8988T (cell line): ENCODE data around the gene HES4.
A peak's percentile ranks its signal among the peaks of the same experiment; 100 is the strongest.
"Not testable (repeated sequence)": the region's sequence is repeated elsewhere in the genome, so short reads cannot be mapped to it uniquely, and the experiment has no call there.

Experiments
- DNase-seq: peaks from one replicate; pipeline ENCODE4 v3.0.0; 2011

HES4 gene

DNA sequence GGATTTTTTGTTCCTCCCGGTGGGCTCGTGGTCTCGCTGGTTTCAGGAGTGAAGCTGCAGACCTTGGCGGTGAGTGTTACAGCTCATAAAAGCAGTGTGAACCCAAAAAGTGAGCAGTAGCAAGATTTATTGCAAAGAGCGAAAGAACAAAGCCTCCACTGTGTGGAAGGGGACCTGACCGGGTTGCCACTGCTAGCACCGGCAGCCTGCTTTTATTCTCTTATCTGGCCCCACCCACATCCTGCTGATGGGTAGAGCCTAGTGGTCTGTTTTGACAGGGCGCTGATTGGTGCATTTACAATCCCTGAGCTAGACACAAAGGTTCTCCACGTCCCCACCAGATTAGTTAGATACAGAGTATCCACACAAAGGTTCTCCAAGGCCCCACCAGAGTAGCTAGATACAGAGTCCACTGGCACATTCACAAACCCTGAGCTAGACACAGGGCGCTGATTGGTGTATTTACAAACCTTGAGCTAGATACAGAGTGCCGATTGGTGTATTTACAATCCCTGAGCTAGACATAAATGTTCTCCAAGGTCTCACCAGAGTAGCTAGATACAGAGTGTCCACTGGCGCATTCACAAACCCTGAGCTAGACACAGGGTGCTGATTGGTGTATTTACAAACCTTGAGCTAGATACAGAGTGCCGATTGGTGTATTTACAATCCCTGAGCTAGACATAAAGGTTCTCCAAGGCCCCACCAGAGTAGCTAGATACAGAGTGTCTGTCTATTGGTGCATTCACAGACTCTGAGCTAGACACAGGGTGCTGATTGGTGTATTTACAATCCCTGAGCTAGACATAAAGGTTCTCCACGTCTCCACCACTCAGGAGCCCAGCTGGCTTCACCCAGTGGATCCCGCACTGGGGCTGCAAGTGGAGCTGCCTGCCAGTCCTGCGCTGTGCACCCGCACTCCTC is 17.8 kb upstream of the HES4 start:
- DNase-seq: not testable (repeated sequence)

DNA sequence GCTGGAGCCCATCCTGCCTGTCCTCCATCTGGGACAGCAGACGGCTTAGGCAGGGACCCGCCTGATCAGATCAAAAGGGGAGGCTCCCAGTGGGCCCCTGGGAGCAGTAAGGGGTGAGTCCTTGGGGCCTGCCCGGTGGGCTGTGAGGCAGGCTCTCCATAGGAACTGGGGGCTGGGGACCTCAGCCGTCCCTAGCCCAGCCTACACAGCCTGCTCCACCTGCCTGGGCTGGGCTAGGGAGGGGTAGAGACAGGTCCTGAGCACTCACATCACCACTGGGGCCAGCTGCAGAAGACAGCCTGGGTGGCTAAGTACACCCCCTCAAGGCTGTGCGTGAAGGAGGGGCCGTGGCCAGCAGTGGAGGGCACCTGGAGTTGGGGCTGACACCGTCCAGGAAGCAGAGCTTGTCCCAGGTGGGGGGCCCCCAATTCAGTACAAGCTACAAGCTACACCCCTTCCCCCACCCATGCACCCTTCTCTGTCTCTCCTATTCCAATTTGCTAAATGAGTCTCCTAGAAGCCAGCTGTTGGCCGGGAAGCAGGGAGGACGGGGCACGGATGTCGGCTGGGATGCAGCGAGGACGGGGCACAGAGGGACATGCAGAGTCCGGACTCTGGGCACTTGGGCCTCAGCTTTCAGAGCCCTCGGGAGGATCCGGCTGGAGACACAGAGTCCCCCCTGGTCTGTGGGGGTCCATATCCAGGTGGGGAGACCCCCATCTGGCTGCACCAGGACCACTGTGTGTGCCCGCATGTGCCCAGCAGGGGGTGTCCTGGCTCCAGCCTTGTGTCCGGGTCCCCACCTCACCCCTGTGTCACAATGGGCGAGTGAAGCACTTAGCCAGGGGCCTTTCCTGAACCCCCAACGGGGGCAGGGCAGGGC is 15.1 kb upstream of the HES4 start:
- no peak for DNase-seq

DNA sequence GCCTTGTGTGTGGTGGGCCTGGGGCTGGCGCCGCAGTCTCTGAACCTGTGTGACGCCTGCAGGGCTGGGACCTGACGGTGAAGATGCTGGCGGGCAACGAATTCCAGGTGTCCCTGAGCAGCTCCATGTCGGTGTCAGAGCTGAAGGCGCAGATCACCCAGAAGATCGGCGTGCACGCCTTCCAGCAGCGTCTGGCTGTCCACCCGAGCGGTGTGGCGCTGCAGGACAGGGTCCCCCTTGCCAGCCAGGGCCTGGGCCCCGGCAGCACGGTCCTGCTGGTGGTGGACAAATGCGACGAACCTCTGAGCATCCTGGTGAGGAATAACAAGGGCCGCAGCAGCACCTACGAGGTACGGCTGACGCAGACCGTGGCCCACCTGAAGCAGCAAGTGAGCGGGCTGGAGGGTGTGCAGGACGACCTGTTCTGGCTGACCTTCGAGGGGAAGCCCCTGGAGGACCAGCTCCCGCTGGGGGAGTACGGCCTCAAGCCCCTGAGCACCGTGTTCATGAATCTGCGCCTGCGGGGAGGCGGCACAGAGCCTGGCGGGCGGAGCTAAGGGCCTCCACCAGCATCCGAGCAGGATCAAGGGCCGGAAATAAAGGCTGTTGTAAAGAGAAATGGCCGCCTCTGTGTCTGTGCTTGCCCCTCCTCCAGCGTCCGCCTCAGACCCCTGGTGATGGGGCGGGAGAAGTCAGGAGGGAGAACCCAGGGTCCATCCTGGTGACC is 14.2 kb upstream of the HES4 start:
- no peak for DNase-seq

DNA sequence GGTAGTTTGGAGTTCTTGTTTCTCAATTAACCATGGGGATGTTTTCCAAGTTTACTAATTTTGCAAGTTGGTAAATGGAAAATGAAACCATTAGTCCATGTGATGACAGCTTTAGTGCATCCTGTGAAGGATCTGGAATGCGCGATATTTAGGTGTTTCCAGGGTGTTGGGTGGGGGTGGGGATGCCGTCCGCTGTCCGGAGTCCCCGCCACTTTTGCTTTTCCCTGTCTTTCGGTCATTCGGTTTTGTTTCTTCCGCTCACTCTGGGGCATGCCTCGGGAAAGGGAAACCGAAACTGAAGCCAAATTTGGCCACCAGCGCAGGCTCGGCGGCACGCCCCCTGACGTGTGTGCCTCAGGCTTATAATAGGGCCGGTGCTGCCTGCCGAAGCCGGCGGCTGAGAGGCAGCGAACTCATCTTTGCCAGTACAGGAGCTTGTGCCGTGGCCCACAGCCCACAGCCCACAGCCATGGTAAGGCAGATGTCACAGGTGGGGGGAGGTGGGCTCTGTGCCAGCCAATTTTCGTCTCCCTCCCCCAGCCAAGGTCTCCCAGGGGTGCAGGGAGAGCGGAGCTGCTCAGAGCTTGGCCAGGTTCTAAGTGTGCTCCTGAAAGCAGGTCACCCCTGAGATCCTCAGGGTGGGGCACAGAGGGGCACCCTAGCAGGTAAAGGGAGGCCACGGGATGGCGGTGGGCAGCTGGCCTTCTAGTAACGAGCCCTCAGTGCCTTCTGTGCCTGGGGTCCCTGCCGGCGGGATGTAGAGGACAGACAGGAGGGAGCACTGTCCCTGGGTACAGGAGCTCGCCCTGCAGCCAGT is 13.4 kb upstream of the HES4 start, which contains the start of gene ISG15:
Gene ISG15 (plus strand): TSS at position 393 of the 817 bp plus-strand sequence. CDS start 77 bp downstream, at position 470.
- no peak for DNase-seq

DNA sequence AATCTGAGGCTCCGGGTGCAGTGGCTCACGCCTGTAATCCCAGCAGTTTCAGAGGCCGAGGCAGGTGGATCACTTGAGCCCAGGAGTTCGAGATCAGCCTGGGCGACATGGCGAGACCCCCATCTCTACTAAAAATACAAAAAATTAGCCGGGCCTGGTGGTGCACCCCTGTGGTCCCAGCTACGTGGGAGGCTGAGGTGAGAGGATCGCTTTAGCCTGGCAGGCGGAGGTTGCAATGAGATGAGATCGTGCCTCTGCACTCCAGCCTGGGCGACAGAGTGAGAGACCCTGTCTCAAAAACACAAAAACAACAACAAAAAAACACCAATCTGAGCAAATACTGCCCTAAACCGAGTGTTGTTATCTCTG is 12.8 kb upstream of the HES4 start:
- not testable (repeated sequence) for DNase-seq

DNA sequence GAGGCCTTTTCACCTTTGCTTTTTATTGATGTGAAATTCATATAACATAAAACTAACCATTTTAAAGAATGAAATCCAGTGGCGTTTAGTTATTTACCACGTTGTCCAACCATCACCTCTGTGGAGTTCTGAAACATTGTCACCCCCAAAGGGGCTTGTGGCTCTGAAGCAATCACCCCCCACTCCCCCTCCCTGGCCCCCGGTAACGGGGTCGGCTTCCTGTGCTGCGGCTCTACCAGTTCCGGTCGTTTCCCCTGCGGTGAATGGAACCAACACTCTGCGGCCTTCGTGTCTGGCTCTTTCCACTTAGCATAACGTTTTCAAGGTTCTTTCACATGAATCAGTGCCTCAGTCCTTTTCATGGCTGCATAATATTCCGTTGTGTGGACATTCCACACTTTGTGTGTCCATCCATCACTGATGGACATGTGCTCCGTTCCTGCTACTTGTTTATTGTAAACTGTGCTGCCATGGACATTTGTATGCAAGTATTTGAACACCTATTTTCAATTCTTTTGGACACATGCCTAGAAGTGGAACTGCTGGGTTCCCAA is 11.6 kb upstream of the HES4 start:
- no peak for DNase-seq

GRCh38 chr1:1010131-1010530 is 10.2 kb upstream of the HES4 start:
- not testable (repeated sequence) for DNase-seq

- no peak for DNase-seq
These were observed 6.6 kb upstream of the HES4 start for GRCh38 chr1:1006305-1007159.

- DNase-seq: no peak
These were observed 5.9 kb upstream of the HES4 start for GRCh38 chr1:1005774-1006304.

DNA sequence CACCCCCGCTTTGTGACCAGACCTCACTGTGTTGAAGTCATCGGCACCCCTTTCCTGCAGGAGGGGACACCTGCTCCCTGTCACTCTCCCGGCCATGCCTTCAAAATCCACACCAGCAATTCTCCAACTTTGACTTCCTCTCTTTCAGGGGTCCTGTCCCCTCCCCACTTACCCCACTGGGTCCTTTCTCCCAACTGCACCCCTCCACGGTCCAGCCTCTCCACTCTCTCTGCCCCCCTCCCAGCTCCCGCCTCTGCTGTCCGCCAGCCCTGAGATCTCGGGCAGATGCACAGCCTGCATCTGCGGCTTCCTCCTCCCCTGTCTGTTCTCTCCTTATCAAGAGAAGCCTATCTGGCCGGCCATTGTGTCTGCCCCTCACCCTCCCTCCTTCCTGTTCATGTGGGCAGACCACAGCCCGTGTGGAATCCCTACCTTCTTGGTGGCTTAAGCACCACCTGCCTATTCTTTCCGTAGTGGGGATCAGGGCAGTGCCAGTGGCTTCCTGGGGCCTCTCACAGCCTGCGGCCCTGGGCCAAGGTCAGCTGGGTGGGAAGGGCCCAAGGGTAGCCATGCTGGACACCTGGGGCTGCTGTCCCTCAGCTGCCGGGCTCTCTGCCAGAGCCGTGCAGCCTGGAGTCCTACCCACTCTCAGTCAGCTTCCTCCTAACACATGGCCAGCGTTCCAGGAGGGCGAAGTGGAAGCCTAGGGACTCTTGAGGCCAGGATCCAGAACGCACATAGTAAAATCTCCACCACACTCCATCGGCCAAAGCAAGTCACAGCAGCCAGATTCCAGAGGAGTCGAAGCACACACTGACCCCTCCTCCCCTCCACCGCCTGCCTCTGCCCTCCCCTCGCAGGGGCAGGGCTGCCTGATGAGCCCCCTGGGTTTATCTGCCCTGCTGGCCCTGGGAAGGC is 5.1 kb upstream of the HES4 start:
- no peak for DNase-seq

DNA sequence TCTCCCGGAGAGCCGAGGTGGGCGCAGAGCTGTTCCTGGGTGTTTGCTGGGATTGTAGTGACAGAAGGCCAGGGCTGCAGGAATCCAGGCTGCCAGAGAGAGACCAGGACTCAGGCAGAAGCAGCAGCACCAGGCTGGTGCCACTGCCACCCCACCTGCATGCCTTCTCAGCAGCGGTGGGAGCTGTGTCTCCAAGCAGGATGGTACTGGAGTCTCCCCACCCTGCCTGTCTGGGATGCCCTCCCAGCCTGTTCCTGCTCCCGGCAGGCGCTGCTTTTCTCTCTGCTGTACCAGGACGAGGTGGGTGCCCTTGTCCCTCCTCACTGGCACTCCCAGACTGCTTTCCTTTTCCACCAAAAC is 4.5 kb upstream of the HES4 start:
- DNase-seq: no peak

DNA sequence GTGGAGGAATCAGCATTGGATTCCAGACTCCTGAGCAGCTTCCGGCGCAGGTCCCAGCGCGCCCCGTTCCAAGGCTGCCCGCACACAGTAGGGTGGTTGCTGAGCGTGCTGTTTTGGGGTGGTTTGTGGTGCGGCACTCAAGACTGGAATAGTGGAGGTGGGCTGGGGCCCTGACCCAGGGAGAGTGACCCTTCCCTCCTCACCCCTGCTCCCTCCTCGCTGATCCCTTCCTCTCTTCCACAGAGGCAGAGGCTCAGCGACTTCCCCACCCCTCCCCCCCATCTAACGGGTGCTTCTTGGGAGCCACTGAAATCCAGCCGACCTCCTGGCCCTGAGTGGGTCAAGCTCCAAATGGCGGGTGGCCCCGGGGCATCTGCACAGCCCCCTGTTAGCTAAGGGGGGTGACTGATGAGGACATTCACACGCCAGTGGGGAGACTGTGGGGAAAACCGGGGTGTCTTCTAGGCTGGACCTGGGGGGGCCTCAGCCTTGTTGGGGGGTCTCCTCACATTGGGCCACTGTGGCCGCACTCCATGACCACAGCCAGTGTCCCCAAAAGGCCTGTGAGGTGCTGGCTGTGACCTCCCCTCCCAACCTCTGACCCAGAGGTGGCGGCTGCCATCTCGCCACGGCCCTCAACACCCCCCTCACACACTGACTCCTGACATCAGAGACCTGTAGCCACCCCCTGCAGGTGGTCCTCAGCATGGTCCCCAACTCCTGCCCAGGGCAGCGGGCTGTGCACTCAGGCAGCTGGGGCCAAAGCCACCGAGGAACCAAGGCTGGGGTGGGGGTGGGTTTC is 3.9 kb upstream of the HES4 start:
- no peak for DNase-seq

GRCh38 chr1:1001057-1001783 is 1.3 kb upstream of the HES4 start:
- DNase-seq: peak; percentile 10

DNA sequence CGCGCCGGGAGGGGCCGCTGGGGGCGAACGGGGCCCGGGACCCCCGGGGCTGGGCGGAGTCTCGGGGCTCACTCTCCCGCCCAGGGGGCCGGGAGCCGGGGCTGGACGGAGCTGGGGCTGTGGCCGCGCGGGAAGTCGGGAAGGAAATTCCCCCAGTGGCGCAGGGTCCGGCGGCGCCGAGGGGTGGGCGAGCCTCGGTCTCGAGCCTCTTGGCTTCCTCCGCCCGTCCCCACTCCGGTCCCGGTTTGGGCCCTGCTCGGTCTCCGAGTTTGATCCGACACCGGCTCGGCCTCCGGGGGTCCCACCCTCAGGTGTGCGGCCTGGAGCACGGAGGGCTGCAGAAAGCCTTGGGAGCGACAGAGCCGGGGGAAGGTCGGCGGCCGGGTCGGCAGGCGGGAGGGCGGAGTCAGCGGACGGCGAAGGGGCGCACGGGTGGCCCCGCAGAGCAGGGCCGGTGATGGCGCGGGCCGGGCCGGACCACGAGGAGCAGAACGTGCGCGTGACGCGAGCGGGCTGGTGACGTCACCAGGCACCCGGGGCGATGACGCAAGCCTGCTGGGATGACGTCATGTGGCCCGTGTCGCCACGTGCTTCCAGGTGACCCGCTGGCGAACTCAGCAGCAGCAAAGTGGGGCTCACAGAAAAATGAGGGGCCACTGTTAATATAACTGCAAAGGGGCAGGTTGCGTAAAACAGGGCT is 610 bp upstream of the HES4 start:
- DNase-seq: peak; percentile 85

- DNase-seq: no peak
These were observed 737 bp downstream of the HES4 start for GRCh38 chr1:998995-999724.

DNA sequence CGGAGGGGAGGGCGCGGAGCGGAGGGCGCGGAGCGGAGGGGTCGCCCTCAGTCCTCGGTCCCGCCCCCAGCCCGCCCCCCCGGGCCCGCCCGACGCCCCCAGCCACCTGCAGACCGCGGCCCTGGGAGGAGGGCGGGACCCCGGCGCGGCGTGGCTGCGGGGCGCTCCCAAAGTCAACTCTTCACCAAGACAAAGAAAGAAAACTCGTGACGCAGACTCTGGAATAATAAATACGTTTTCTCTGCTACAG is 1.2 kb downstream of the HES4 start:
- DNase-seq: no peak
